ENCODE measurements around the gene MMP21. TPM values are rescaled to one million over a fixed set of nuclear protein-coding genes. Genes with fewer than 3 reads are reported as not detected.

Gene MMP21
- total RNA-seq, 1 donor from 2014 or later: not detected

- intact Hi-C loops (cut with DNase I): no loop called here
- Histone ChIP-seq H3K4me3 (no peak overlapping the region), H3K27me3 (no peaks in the 10 kb centered on the region), H3K4me1 (peaks cover 22% of the 10 kb centered on the region), H3K27ac (no peak overlapping the region), H3K9me3 (no peaks in the 10 kb centered on the region), H3K36me3 (peaks cover 0 to 63% of the 10 kb centered on the region in 2 donors)
- TF ChIP-seq POLR2A (IDR thresholded peaks at IDR 0.05) (no peak), CTCF (IDR thresholded peaks at IDR 0.05) (no peak), POLR2AphosphoS5 (IDR thresholded peaks at IDR 0.05; ENCODE audit: insufficient read depth in 1 of 2, low read depth in 1 of 2) (no peak)
- DNase-seq (ENCODE audit: extremely low spot score in 2 of 2): no peak
Measured at GRCh38 chr10:125722811-125723210, 52.8 kb downstream of the MMP21 start.

- Histone ChIP-seq H3K27ac (no peak overlapping the region), H3K4me3 (no peak overlapping the region), H3K36me3 (peaks cover 0 to 45% of the 10 kb centered on the region in 2 donors), H3K9me3 (no peaks in the 10 kb centered on the region), H3K4me1 (peaks cover 22% of the 10 kb centered on the region), H3K27me3 (no peaks in the 10 kb centered on the region)
- intact Hi-C loops (cut with DNase I): no loop called here
- DNase-seq (ENCODE audit: extremely low spot score in 2 of 2): no peak
- TF ChIP-seq POLR2AphosphoS5 (IDR thresholded peaks at IDR 0.05; ENCODE audit: insufficient read depth in 1 of 2, low read depth in 1 of 2) (no peak), CTCF (IDR thresholded peaks at IDR 0.05) (no peak), POLR2A (IDR thresholded peaks at IDR 0.05) (no peak)
Measured at GRCh38 chr10:125721035-125721434, 54.6 kb downstream of the MMP21 start.

GRCh38 chr10:125720002-125720382 lies 55.6 kb downstream of the MMP21 start:
- no peaks in the 10 kb centered on the region for H3K27me3 ChIP-seq
- peaks cover 0 to 36% of the 10 kb centered on the region in 2 donors for H3K36me3 ChIP-seq
- intact Hi-C loops (cut with DNase I): no loop called here
- DNase-seq (ENCODE audit: extremely low spot score in 2 of 2): no peak
- TF ChIP-seq CTCF (IDR thresholded peaks at IDR 0.05) (no peak), POLR2AphosphoS5 (IDR thresholded peaks at IDR 0.05; ENCODE audit: insufficient read depth in 1 of 2, low read depth in 1 of 2) (no peak), POLR2A (IDR thresholded peaks at IDR 0.05) (no peak)
- H3K4me1 ChIP-seq: peaks cover 22% of the 10 kb centered on the region
- H3K27ac ChIP-seq: peak overlapping the region; percentile 93
- H3K9me3 ChIP-seq: no peaks in the 10 kb centered on the region
- peak overlapping the region; percentile 91 to 93 for H3K4me3 ChIP-seq

GRCh38 chr10:125719173-125720001 lies 56.2 kb downstream of the MMP21 start, which contains the start of gene EDRF1:
EDRF1 (plus strand) TSS chr10:125719709; CDS start chr10:125719808, 99 bp downstream.
- H3K27me3 ChIP-seq: no peaks in the 10 kb centered on the region
- peak; percentile 97 to 98 for DNase-seq (ENCODE audit: extremely low spot score in 2 of 2)
- H3K4me3 ChIP-seq: peak within 1 kb of the TSS; percentile 91 to 93
- H3K27ac ChIP-seq: peak within 1 kb of the TSS; percentile 93
- TF ChIP-seq POLR2A (IDR thresholded peaks at IDR 0.05): peak in 1 of 2 donors; percentile 50
- TF ChIP-seq CTCF (IDR thresholded peaks at IDR 0.05): no peak
- TF ChIP-seq POLR2AphosphoS5 (IDR thresholded peaks at IDR 0.05; ENCODE audit: insufficient read depth in 1 of 2, low read depth in 1 of 2): peak; percentile 90 to 97
- peaks cover 0 to 30% of the 10 kb centered on the region in 2 donors for H3K36me3 ChIP-seq
- intact Hi-C loops (cut with DNase I): no loop called here
- H3K4me1 ChIP-seq: peaks cover 22% of the 10 kb centered on the region
- H3K9me3 ChIP-seq: no peaks in the 10 kb centered on the region

MicroRNAs within 50 kb of the gene (microRNA counts, 767-probe panel; counts per million panel counts)
- microRNA hsa-miR-4484: 238 to 261 counts per million in 2 donors

Small RNA genes within 50 kb of the gene (microRNA-seq; reads per million reads assigned to microRNA genes)
- gene MIR4484 (ENCODE audit: borderline number of aligned reads, borderline replicate concordance): not detected

Small RNA genes within 50 kb of the gene (small RNA-seq; reads per million reads assigned to genes)
- not detected for gene MIR4484

Other genes with a start within 250 kb of the MMP21 start
- gene TEX36, start 92.7 kb downstream of the MMP21 start, total RNA-seq: not detected
- 16.5 TPM for gene EDRF1, start 56.1 kb downstream of the MMP21 start, total RNA-seq
- 20.9 TPM for gene UROS, start 47.4 kb upstream of the MMP21 start, total RNA-seq
- gene BCCIP, start 47.7 kb upstream of the MMP21 start, total RNA-seq: 30.9 TPM
- gene DHX32, start 105.5 kb upstream of the MMP21 start, total RNA-seq: 30.2 TPM
- 6.6 TPM for gene FANK1, start 120.7 kb upstream of the MMP21 start, total RNA-seq